ENCODE results near the gene NIPAL4.
"Not testable (repeated sequence)": the region's sequence is repeated elsewhere in the genome, so short reads cannot be mapped to it uniquely, and the experiment has no call there.

The NIPAL4 gene

GRCh38 chr5:157459715-157460599, at the start of gene NIPAL4:
Gene NIPAL4 (plus strand): TSS chr5:157460213. CDS start chr5:157460321, 108 bp downstream.
- DNase-seq (ENCODE audit: low read depth) = no peak

- DNase-seq (ENCODE audit: low read depth) = no peak
Observed at GRCh38 chr5:157415838-157416237, 44.2 kb upstream of the NIPAL4 start.

DNA sequence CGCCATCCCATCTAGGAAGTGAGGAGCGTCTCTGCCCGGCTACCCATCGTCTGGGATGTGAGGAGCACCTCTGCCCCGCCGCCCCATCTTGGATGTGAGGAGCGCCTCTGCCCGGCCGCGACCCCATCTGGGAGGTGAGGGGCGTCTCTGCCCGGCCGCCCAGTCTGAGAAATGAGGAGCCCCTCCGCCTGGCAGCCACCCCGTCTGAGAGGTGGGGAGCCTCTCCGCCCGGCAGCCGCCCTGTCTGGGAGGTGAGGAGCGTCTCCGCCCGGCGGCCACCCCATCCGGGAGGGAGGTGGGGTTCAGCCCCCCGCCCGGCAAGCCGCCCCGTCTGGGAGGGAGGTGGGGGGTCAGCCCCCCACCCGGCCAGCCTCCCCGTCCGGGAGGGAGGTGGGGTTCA, 40.5 kb upstream of the NIPAL4 start:
- DNase-seq (ENCODE audit: low read depth) = not testable (repeated sequence)

DNA sequence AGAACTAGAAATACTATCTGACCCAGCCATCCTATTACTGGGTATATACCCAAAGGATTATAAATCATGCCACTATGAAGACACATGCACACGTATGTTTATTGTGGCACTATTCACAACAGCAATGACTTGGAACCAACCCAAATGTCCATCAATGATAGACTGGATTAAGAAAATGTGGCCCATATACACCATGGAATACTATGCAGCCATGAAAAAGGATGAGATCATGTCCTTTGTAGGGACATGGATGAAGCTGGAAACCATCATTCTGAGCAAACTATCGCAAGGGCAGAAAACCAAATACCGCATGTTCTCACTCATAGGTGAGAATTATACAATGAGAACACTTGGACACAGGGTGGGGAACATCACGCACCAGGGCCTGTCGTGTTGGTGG, 30.1 kb upstream of the NIPAL4 start:
- not testable (repeated sequence) for DNase-seq (ENCODE audit: low read depth)

DNA sequence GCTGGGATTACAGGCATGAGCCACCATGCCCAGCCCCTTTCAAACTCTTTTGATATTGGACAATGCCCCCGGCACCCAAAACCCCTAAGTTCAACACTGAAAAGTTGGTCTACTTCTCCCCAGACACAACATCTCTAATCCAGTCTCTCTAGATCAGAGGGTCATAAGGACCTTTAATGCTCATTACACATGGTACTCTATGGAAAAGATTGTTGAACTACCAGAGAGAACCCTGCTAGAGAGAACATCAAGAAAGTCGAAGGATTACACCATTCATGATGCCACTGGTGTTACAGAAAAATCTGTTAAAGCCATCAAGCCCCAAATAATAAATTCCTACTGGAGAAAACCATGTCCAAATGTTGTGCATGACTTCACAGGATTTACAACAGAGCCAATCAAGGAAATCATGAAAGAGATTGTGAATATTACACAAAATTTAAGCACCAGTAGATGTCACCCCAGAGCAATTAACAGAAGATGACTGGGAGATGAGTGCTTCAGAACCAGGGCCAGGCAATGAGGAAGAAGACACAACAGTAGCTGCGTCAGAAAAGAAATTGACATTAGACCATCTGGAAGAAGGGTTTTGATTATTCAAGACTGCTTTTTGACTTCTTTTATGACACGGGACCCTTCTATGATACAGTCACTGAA, 28.3 kb upstream of the NIPAL4 start:
- no peak for DNase-seq (ENCODE audit: low read depth)

GRCh38 chr5:157434096-157434495, 25.9 kb upstream of the NIPAL4 start:
- no peak for DNase-seq (ENCODE audit: low read depth)

- DNase-seq (ENCODE audit: low read depth) = no peak
Observed at GRCh38 chr5:157443041-157443549, 16.9 kb upstream of the NIPAL4 start.

DNA sequence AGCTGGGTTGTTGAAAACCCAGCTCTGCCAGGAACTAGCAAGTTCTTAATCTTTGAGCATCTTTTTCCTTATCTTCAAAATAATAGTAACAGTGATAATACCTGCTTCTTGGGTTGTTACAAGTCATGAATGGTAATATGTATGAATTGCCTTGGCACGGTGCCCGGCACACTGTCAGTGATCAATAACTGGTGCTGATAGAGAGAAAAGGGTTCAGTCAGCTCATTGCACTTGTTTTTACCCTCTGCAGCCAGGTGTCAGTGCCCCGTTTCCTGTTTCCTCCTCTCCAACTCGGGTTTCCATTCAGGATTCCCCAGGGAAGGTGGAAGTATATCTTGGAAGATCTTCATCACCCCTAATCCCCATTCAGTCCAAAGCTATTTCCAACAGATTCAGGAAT, 15.8 kb upstream of the NIPAL4 start:
- no peak for DNase-seq (ENCODE audit: low read depth)

GRCh38 chr5:157445745-157446411, 14.1 kb upstream of the NIPAL4 start:
- no peak for DNase-seq (ENCODE audit: low read depth)

DNA sequence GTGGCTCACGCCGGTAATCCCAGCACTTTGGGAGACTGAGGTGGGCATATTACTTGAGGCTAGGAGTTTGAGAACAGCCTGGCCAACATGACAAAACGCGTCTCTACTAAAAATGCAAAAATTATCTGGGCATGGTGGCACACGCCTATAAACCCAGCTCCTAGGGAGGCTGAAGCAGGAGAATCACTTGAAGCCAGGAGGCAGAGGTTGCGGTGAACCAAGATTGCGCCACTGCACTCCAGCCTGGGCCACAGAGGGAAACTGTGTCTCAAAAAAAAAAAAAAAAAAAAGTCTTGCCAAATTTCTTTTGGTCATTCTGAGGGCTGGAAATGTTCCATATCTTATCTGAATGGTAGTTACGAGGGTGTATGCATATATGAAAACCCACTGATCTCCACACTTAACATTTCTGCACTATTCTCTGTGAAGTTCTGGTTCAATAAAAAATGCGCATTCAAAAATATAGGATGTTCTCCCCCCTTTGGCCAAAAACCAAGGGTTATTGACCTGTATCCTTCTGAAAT, 13.5 kb upstream of the NIPAL4 start:
- no peak for DNase-seq (ENCODE audit: low read depth)

DNA sequence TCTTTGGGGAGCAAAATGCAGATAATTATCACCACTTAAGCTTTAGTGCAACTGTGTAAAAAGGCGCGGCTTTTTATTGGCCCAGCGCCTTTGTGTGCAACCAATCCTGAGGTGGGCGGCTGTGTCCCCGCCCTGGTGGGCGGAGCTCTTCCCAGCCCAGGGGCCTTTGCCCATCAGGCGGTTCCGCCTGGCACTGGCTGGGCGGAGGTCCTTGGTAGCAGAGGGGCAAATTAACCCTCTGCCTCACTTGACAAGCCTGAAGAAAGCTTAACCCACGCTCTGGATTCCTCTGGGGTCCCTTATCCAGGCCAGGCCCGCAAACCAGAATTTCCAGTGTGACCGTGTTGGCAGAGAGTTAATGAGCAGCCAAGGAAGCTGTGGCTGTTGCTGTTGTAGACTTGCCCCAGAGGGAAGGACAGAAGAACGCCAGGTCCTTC, 12.8 kb upstream of the NIPAL4 start:
- DNase-seq (ENCODE audit: low read depth) = no peak

DNA sequence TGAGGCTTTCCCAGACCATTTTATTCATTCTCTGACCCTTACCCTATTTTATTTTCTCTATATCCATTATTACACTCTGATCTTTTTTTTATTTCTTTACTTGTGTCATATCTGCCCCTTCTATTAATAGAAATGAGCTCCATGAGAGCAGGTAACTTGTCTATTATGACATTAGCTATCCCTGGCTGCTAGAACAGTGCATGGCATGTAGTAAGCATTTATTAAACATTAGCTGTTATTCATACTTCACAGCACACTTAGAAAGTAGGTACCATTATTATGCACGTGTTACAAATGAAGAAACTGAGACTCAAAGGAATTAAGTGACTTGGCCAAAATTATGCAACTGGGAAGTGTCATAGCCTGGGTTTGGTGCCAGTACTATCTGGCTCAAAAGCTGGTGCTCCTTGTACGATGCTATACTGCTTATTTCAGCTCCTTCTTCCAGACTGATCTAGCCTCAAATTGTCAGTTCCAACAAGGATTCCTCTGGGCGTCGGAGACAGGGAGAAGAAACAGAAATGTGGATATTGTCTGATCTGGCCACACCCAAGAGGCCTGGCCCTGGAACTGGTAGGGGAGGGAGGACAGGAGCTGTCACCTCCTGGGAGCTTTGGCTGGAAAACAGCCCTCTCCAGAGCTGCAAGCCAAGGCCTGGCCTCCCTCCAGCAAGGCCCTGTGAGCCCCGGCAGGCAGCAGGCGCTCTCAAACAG, 10.8 kb upstream of the NIPAL4 start:
- DNase-seq (ENCODE audit: low read depth) = no peak

DNA sequence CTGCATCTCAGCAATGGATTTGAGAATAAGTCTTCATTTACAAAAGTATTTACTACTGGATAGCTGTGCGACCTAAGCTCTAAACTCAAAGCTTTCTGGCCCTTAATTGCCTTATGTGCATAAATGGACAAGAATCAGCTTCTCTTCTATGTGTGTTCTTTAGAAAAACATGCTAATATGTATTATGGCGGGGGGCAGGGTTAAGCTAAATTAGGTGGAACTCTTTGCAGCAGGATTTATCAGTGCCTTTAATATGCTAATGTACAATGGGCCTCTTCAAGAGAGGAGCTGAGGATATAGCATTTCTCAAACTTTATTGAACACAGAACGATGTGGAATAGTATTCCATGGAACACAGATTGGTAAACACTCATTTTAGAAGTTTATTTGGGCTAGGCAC, 10.0 kb upstream of the NIPAL4 start:
- no peak for DNase-seq (ENCODE audit: low read depth)

DNA sequence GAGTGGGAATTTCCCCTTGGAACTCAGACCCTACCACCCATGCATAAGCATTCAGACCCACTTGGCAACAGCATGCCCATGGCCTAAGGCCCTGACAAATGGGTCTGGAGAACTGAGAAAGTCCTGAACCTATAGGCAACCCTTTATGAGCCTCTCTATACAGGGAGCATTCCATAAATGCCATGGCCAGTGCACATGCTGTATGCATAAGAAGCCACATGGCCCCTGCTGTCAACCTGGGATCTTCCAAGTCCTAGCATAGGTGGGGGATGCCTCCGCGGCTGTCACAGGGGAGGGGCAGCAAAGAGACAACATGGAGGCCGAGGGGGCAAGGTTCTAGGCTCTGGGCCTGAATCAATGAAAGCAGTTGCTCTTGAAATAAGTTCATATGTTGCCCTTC, 8.2 kb upstream of the NIPAL4 start:
- no peak for DNase-seq (ENCODE audit: low read depth)

DNA sequence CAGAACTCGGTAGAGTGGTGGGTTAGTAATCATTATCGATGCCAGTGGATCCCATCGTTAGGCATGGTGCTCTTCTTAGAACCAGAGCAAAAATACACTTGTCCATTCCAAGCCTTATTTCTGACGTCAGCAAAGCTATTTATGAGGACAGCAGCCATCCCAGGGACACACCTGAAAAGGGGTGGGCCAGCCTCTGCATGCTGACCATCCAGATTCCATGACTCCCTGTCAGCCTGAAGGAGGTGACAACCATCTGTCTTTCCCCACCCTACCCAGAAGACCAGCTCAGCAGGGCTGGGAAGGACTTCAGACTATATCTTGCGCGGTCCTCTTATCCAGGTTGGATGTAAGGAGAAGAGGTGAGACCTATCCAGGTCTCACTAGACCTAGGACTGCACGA, 5.7 kb upstream of the NIPAL4 start:
- DNase-seq (ENCODE audit: low read depth) = no peak

- DNase-seq (ENCODE audit: low read depth) = no peak
Observed at GRCh38 chr5:157455057-157455456, 5.0 kb upstream of the NIPAL4 start.

DNA sequence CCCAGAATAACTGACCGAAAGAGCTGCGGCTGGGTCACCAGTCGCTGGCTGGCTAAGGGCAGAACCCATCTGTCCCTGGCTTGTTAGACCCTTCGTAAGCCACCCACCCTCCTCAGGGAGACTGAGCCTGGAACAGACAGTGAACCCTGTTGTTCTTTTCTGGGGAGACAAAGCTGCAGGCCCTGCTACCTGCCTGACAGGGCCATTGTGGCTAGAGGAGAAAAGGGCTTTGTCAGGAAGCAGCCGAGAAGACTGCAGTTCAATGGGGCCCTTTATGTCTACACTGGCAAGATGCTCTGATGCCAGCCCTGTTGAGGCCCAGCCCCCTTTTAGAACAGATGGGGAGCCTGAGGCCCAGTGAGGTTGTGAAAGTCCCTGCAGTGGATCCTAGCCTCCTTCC, 3.7 kb upstream of the NIPAL4 start:
- DNase-seq (ENCODE audit: low read depth) = no peak

DNA sequence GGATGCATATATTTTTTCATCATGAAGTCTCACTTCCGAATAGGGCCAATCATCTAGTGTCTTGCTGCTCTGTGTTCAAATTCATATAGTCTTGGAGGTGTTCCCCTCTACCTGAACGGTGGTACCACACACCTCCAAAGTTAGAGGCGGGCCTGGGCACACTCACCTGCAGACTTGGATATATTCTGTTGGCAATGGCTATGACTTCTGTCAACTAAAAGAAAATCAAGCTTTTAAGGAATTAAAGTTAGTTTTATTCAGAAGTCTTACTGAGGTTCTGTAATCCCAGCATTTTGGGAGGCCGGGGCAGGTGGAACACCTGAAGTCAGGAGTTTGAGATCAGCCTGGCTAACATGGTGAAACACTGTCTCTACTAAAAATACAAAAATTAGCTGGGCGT, 2.6 kb upstream of the NIPAL4 start:
- no peak for DNase-seq (ENCODE audit: low read depth)

DNA sequence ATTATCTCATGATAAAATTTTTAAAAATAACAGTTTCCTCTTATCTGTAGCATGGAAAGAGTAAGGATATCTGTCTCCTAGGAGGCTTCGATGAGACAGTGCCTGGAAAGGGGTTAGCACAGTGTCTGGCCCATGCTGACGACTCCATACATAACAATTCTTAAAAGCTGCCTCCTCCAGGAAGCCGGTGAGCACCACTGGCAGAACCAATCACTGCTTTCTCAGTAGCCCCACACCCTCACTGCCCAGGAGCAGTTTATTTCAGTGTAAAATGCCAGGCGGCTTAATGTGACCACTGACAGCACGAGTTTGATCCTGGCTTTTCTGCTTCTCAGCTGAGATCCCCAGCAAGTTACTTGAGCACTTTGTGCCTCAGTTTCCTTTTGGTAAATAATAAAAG, 1.2 kb upstream of the NIPAL4 start:
- DNase-seq (ENCODE audit: low read depth) = no peak

DNA sequence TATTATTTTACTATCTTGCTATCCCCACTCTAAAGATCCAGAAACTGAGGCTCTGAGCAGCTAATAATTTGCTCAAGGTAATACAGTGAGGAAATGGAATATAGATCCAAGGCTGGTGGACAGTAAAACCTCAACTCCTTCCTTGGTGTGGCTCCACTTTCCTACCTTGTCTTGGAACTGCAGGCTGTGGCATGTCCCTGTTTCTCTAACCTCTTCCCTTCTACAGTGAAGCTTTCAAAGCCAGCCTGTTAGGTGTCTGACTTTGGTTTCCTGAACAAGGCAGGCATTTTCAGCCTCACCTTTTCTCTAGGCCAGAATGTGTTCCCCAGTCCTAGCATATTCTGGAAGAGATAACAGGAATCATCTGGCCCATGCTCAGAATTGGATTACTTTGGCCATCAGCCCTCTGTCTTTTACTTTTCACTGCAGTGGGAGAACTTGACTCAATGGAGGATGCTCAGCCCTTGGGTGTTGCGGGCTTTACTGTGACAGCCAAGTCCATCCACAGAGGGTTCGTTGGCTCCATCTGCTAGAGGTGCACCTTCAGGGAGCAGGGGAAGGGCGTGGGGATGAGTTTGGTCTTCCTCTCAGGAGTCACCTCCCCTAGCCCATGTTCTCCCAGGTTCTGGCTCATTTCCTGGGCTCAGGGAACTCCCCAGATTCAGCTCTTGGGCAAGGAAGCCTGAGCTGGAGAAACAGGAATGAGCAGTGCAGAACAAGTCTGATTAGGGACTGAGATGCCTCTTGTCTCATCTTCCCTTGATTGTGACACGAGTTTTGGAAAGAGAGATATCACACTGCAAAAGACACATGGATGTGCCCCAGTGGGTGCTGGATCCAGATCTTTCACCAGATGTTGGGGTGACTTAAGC, 1.1 kb downstream of the NIPAL4 start:
- DNase-seq (ENCODE audit: low read depth) = no peak

GRCh38 chr5:157463081-157463480, 3.1 kb downstream of the NIPAL4 start:
- DNase-seq (ENCODE audit: low read depth) = no peak
